Neutrophil (primary cell): ENCODE results near the gene GATA5.

ENCODE experiments used
- H3K27ac ChIP-seq: fragments of 200-600 bp; sonication (generic); 2 replicates; pipeline ENCODE4 v1.5.1; 2016; ENCODE audit warnings: mild to moderate bottlenecking, moderate library complexity
- H3K27me3 ChIP-seq: fragments of 200-600 bp; sonication (generic); 2 replicates; pipeline ENCODE4 v1.6.0; 2016; ENCODE audit warnings: mild to moderate bottlenecking
- H3K36me3 ChIP-seq: fragments of 200-600 bp; sonication (generic); 2 replicates; pipeline ENCODE4 v1.5.1; 2017
- H3K4me1 ChIP-seq, 2 experiments: fragments of 200-600 bp in 1 of 2; sonication (generic) in 1 of 2; 1 replicate in 1 of 2; 2 replicates in 1 of 2; pipeline versions ENCODE4 v1.5.1 to v1.6.1; 2013 to 2016; ENCODE audit warnings: low read depth in 1 of 2, low read length in 1 of 2, mild to moderate bottlenecking in 1 of 2, moderate library complexity in 1 of 2; ENCODE audit not compliant: control insufficient read depth in 1 of 2, insufficient read depth in 1 of 2
- H3K4me3 ChIP-seq, 2 experiments: fragments of 200-600 bp in 1 of 2; sonication (generic) in 1 of 2; 1 replicate in 1 of 2; 2 replicates in 1 of 2; pipeline ENCODE4 v1.5.1; 2013 to 2016; ENCODE audit warnings: low read depth in 1 of 2, low read length in 1 of 2, mild to moderate bottlenecking in 1 of 2, moderate library complexity in 1 of 2
- H3K9me3 ChIP-seq: fragments of 200-600 bp; sonication (generic); 2 replicates; pipeline ENCODE4 v1.5.1; 2016
- TF ChIP-seq, protein P1 (sequence below): fragments of 200-600 bp; sonication (generic); IDR thresholded peaks from 2 replicates; pipeline ENCODE4 v1.5.1; 2016; ENCODE audit warnings: antibody characterized with exemption

GATA5 gene

DNA sequence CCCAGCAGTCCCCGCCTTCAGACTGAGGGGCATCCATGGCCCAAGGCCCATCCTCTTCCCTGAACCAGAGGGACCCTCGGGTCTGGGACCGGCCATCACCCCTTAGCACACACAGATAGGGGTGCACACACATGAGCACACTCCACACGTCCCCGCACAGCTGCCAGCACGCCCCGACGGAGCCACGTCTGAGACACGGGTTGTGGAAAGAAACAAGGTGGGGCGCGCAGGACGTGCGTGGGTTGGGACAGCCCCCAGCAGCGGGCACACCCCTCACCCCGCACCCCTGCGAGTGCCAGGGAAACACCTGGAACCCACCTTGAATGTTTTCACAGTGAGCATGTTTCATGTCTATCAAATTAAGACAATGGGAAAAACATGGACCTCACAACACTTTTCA lies 6.4 kb downstream of the GATA5 start:
- Histone ChIP-seq H3K27ac (no peak overlapping the region), H3K27me3 (peaks cover 59% of the 10 kb centered on the region), H3K36me3 (no peaks in the 10 kb centered on the region), H3K4me3 (no peak overlapping the region), H3K4me1 (no peaks in the 10 kb centered on the region), H3K9me3 (no peaks in the 10 kb centered on the region)
- TF ChIP-seq, protein P1, sequence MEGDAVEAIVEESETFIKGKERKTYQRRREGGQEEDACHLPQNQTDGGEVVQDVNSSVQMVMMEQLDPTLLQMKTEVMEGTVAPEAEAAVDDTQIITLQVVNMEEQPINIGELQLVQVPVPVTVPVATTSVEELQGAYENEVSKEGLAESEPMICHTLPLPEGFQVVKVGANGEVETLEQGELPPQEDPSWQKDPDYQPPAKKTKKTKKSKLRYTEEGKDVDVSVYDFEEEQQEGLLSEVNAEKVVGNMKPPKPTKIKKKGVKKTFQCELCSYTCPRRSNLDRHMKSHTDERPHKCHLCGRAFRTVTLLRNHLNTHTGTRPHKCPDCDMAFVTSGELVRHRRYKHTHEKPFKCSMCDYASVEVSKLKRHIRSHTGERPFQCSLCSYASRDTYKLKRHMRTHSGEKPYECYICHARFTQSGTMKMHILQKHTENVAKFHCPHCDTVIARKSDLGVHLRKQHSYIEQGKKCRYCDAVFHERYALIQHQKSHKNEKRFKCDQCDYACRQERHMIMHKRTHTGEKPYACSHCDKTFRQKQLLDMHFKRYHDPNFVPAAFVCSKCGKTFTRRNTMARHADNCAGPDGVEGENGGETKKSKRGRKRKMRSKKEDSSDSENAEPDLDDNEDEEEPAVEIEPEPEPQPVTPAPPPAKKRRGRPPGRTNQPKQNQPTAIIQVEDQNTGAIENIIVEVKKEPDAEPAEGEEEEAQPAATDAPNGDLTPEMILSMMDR: no peak

DNA sequence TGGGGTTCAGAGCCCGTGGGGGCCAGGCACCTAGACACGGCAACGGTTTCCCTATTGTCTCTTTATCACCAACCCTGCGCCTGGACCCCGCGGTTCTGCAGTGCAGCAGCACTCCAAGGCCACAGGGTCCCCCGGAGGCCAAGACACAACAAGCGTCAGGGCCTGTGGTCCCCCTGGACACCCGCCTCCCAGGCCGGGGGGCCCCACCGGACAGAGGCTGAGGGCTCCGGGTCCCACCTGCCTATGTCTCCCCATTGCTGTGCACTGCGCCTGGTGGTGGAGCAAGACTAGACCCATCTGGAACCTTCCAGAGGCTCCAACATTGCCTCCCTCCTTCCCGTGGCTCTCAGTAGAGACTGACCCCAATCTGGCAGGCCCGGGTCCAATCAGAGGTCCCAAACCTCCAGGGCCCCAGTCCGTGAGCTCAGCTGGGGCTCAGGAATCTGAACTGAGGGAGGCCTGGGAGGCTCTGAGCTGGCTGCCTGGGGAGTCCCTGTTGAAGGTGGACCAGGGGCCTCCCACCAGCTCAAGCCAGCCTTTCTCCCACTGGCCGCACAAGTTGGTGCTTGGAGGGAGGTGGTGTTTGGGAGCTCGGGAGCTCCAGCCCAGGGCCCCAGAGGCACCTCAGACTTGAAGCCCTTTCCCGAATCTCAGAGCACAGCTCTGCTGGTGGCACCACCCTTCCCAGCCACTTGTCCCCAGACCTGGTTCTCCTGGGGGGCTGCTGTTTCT lies 8.8 kb downstream of the GATA5 start:
- Histone ChIP-seq H3K27me3 (peaks cover 35% of the 10 kb centered on the region), H3K4me3 (no peak overlapping the region), H3K27ac (no peak overlapping the region), H3K9me3 (no peaks in the 10 kb centered on the region), H3K4me1 (no peaks in the 10 kb centered on the region), H3K36me3 (no peaks in the 10 kb centered on the region)
- TF ChIP-seq, protein P1: no peak

DNA sequence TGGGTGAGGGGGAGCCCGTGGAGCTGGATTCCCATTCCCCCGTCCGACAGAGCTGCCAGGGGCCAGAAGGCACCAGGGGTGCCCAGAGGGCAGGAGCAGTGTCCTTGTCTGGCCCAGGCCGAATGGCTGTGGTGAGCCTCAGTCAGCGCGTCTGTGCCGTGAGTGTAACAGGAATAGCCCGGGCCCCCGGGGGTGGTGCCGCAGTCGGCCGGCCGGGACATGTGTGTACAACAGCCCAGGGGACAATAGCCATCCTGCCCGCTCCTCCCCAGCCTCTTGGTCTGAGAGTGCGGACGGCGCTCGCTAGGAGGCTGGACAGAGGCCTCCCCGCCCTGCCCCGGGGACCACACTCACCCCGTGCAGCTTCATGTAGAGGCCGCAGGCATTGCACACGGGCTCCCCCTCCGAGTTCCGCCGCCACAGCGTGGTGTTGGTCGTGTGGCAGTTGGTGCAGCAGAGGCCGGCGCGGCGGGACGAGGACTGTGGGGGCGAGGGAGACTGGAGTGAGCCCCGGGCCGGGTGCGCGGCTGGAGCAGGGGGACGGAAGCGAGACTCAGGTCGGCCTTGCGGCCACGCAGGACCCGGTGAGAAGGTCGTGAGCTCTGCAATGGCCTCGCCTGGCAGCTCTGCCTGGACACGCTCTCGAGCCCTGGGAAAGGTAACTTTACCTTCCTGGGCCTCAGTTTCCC lies 9.6 kb downstream of the GATA5 start:
- Histone ChIP-seq H3K27ac (no peak overlapping the region), H3K36me3 (no peaks in the 10 kb centered on the region), H3K9me3 (no peaks in the 10 kb centered on the region), H3K4me3 (no peak overlapping the region), H3K4me1 (no peaks in the 10 kb centered on the region), H3K27me3 (peaks cover 32% of the 10 kb centered on the region)
- TF ChIP-seq, protein P1: no peak

DNA sequence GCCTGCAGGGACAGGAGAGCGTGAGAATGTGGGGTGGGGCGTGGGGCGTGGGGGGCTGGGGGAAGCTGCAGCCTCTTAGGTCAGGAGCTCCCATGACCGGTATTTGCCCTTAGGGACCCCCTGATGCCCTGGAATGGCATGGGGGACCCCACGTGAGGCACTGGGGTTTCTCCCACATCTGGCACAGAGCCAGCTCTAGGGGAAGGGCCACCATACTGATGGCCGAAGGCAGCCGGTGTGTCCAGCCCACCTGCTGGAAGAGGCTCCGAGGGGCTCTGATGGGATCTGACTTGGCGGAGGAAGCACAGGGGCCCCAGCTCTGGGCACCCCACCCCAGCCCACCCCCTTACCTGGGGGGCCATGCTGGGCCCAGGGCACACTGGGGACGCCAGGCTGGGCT lies 10.8 kb downstream of the GATA5 start:
- no peak overlapping the region for H3K4me3 ChIP-seq
- TF ChIP-seq, protein P1: no peak
- no peak overlapping the region for H3K27ac ChIP-seq
- H3K27me3 ChIP-seq: peaks cover 31% of the 10 kb centered on the region
- no peaks in the 10 kb centered on the region for H3K9me3 ChIP-seq
- no peaks in the 10 kb centered on the region for H3K36me3 ChIP-seq
- H3K4me1 ChIP-seq: no peaks in the 10 kb centered on the region

DNA sequence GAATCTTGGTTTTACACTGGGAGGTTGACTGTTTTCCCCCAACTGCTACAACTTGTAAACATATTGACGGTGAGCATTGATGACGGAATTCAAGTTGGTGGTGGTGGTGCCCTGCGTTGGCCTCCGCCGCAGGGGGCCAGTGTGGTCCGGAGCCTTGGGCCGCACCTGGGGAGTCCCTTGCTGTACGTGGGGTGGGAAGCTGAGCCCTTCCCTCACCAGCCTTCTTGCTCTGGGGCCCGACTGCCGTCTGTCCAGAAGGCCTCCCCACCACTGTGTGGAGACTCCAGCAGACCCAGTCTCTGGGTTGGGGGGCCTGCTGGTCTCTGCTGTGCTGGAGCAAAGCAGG lies 11.4 kb downstream of the GATA5 start:
- H3K4me1 ChIP-seq: no peaks in the 10 kb centered on the region
- TF ChIP-seq, protein P1: no peak
- H3K27ac ChIP-seq: no peak overlapping the region
- no peaks in the 10 kb centered on the region for H3K36me3 ChIP-seq
- no peaks in the 10 kb centered on the region for H3K9me3 ChIP-seq
- peaks cover 31% of the 10 kb centered on the region for H3K27me3 ChIP-seq
- no peak overlapping the region for H3K4me3 ChIP-seq
